IMR-90 (cell line): ENCODE measurements around the gene MRPS18A. TPM values are rescaled to one million over a fixed set of nuclear protein-coding genes. Genes with fewer than 3 reads are reported as not detected.

ENCODE experiments used
- ATAC-seq: fragments of 200-7000 bp; cut with Tn5 transposase; 2 replicates; pipeline ENCODE4 v1.9.1; 2020; ENCODE audit warnings: low read depth, mild to moderate bottlenecking, moderate library complexity
- BruUV-seq: library from RNA; stranded (reverse); fragments of 400-500 nt; replicated peaks from 2 replicates; lab custom pipeline; 2021; lab: Mats Ljungman, UMichigan
- CTCF ChIA-PET: fragments of 300-600 bp; formaldehyde crosslinking; extraction: SDS; loops from one replicate; lab custom pipeline; 2021; ENCODE audit warnings: antibody characterized with exemption; lab: Yijun Ruan, JAX
- POLR2A ChIA-PET: fragments of 300-600 bp; sonication (Branson Sonifier 250); formaldehyde crosslinking; loops from one replicate; lab custom pipeline; 2022; ENCODE audit warnings: antibody characterized with exemption; ENCODE audit not compliant: unreplicated experiment; lab: Charles Lee
- DNase-seq: peaks from one replicate; pipeline ENCODE4 v3.0.0; 2013
- H2AFZ ChIP-seq: replicated peaks from 2 replicates; pipeline ENCODE3; 2013; ENCODE audit warnings: low read length, mild to moderate bottlenecking; ENCODE audit not compliant: poor library complexity
- H2AK5ac ChIP-seq: 2 replicates; pipeline ENCODE4 v1.6.1; 2013; ENCODE audit warnings: low read depth, low read length, inconsistent platforms
- H2AK9ac ChIP-seq: replicated peaks from 2 replicates; pipeline ENCODE3; 2013; ENCODE audit warnings: mild to moderate bottlenecking, low read depth, low read length, moderate library complexity; ENCODE audit not compliant: poor library complexity
- H2BK120ac ChIP-seq: 2 replicates; pipeline ENCODE4 v1.6.1; 2013; ENCODE audit warnings: low read depth, low read length, inconsistent platforms
- H2BK15ac ChIP-seq: 3 replicates; pipeline ENCODE4 v1.6.1; 2013; ENCODE audit warnings: low read depth, low read length, inconsistent platforms
- H2BK20ac ChIP-seq: 2 replicates; pipeline ENCODE4 v1.6.1; 2013; ENCODE audit warnings: low read depth, mild to moderate bottlenecking, inconsistent platforms, low read length, moderate library complexity
- H2BK5ac ChIP-seq: 2 replicates; pipeline ENCODE4 v1.6.1; 2013; ENCODE audit warnings: mild to moderate bottlenecking, low read depth, low read length, inconsistent platforms; ENCODE audit not compliant: poor library complexity, severe bottlenecking
- H3K14ac ChIP-seq: replicated peaks from 2 replicates; pipeline ENCODE4 v1.6.1; 2013; ENCODE audit warnings: low read depth, low read length, inconsistent platforms
- H3K18ac ChIP-seq: 2 replicates; pipeline ENCODE4 v1.6.1; 2013; ENCODE audit warnings: low read depth, low read length, control low read depth
- H3K23ac ChIP-seq: 2 replicates; pipeline ENCODE4 v1.6.1; 2013; ENCODE audit warnings: low read depth, low read length, inconsistent platforms
- H3K27ac ChIP-seq: 2 replicates; pipeline ENCODE4 v1.5.1; 2013; ENCODE audit warnings: mild to moderate bottlenecking, control low read depth, low read length; ENCODE audit not compliant: insufficient read depth
- H3K27me3 ChIP-seq: 2 replicates; pipeline ENCODE4 v1.6.1; 2013; ENCODE audit warnings: low read length; ENCODE audit not compliant: control insufficient read depth, insufficient read depth
- H3K36me3 ChIP-seq: 2 replicates; pipeline ENCODE4 v1.6.1; 2013; ENCODE audit warnings: low read length, mixed read lengths; ENCODE audit not compliant: control insufficient read depth, insufficient read depth
- H3K4ac ChIP-seq: 2 replicates; pipeline ENCODE4 v1.6.1; 2013; ENCODE audit warnings: low read depth, low read length, inconsistent platforms
- H3K4me1 ChIP-seq: 2 replicates; pipeline ENCODE4 v1.6.1; 2013; ENCODE audit warnings: low read length, mixed read lengths; ENCODE audit not compliant: control insufficient read depth, insufficient read depth
- H3K4me2 ChIP-seq: 2 replicates; pipeline ENCODE4 v1.6.1; 2013; ENCODE audit warnings: low read depth, mild to moderate bottlenecking, control low read depth, low read length, moderate library complexity
- H3K4me3 ChIP-seq: 2 replicates; pipeline ENCODE4 v1.5.1; 2013; ENCODE audit warnings: low read depth, mild to moderate bottlenecking, control low read depth, low read length, moderate library complexity; ENCODE audit not compliant: insufficient read depth
- H3K56ac ChIP-seq: 2 replicates; pipeline ENCODE4 v1.6.1; 2013; ENCODE audit warnings: low read length, inconsistent platforms; ENCODE audit not compliant: insufficient read depth; ENCODE audit errors: extremely low read depth
- H3K79me1 ChIP-seq, 2 experiments: 2 replicates each; pipeline ENCODE4 v1.6.1; 2013; ENCODE audit warnings: low read length in 2 of 2, inconsistent platforms in 1 of 2, low read depth in 1 of 2
- H3K9ac ChIP-seq: 2 replicates; pipeline ENCODE4 v1.6.1; 2013; ENCODE audit warnings: low read depth, low read length, control low read depth
- H3K9me1 ChIP-seq: 2 replicates; pipeline ENCODE4 v1.6.1; 2013; ENCODE audit warnings: low read length, inconsistent platforms; ENCODE audit not compliant: insufficient read depth
- H3K9me3 ChIP-seq: 2 replicates; pipeline ENCODE4 v1.6.1; 2013; ENCODE audit warnings: low read length; ENCODE audit not compliant: control insufficient read depth, insufficient read depth
- H4K20me1 ChIP-seq: 2 replicates; pipeline ENCODE4 v1.6.1; 2013; ENCODE audit warnings: low read length, inconsistent platforms; ENCODE audit not compliant: insufficient read depth
- H4K5ac ChIP-seq: 2 replicates; pipeline ENCODE4 v1.6.1; 2013; ENCODE audit warnings: mild to moderate bottlenecking, low read depth, low read length, control low read depth
- H4K8ac ChIP-seq, 2 experiments: 2 replicates each; pipeline ENCODE4 v1.6.1; 2013; ENCODE audit warnings: low read depth in 2 of 2, low read length in 2 of 2, control low read depth in 1 of 2, inconsistent platforms in 1 of 2
- H4K91ac ChIP-seq: 2 replicates; pipeline ENCODE4 v1.6.1; 2013; ENCODE audit warnings: low read depth, low read length, inconsistent platforms; ENCODE audit not compliant: insufficient read depth
- BHLHE40 ChIP-seq: fragments of 150-350 bp; IDR thresholded peaks from 2 replicates; pipeline ENCODE4 v1.6.1; 2016; ENCODE audit warnings: mild to moderate bottlenecking, low read depth, low read length
- CEBPB ChIP-seq: IDR thresholded peaks from 2 replicates; pipeline ENCODE4 v1.6.1; 2012; ENCODE audit warnings: low read depth, low read length, improper control_type of control experiment
- CHD1 ChIP-seq: IDR thresholded peaks from 2 replicates; pipeline ENCODE4 v1.6.1; 2012; ENCODE audit warnings: low read depth, low read length, improper control_type of control experiment
- FOS ChIP-seq: fragments of 150-350 bp; IDR thresholded peaks from 2 replicates; pipeline ENCODE4 v1.6.1; 2016; ENCODE audit warnings: low read depth, low read length
- MAFK ChIP-seq: IDR thresholded peaks from 2 replicates; pipeline ENCODE4 v1.6.1; 2012; ENCODE audit warnings: low read depth, low read length, improper control_type of control experiment
- MXI1 ChIP-seq: IDR thresholded peaks from 2 replicates; pipeline ENCODE4 v1.6.1; 2012; ENCODE audit warnings: low read depth, mild to moderate bottlenecking, low read length, moderate library complexity, borderline replicate concordance
- POLR2A ChIP-seq: IDR thresholded peaks from 2 replicates; pipeline ENCODE4 v1.6.1; 2012; ENCODE audit warnings: mild to moderate bottlenecking, low read depth, low read length
- RAD21 ChIP-seq: IDR thresholded peaks from 2 replicates; pipeline ENCODE4 v1.6.1; 2012; ENCODE audit warnings: low read length, improper control_type of control experiment
- RCOR1 ChIP-seq: IDR thresholded peaks from 2 replicates; pipeline ENCODE4 v1.6.1; 2012; ENCODE audit warnings: mild to moderate bottlenecking, low read length, improper control_type of control experiment; ENCODE audit not compliant: insufficient replicate concordance
- RFX5 ChIP-seq: IDR thresholded peaks from 2 replicates; pipeline ENCODE4 v1.8.0; 2012; ENCODE audit warnings: low read depth, mild to moderate bottlenecking, low read length, moderate library complexity
- SMC3 ChIP-seq: fragments of 150-350 bp; IDR thresholded peaks from 2 replicates; pipeline ENCODE4 v1.6.1; 2016; ENCODE audit warnings: low read depth, mild to moderate bottlenecking, antibody characterized with exemption, low read length, moderate library complexity
- USF2 ChIP-seq: fragments of 150-350 bp; IDR thresholded peaks from 2 replicates; pipeline ENCODE4 v1.6.1; 2017; ENCODE audit warnings: mild to moderate bottlenecking, antibody characterized with exemption, low read length, low read depth
- WGBS, 2 experiments: methylation state at CpG; one replicate each; pipeline versions ENCODE4 v1.1.5 to v1.1.7; 2013; ENCODE audit warnings: missing lambda C conversion rate in 2 of 2; ENCODE audit not compliant: insufficient read length in 1 of 2; ENCODE audit errors: extremely low coverage in 2 of 2; 5-methylcytosine and 5-hydroxymethylcytosine counted together
- dilution Hi-C: fragments of 300-500 bp; cut with HindIII; formaldehyde crosslinking; loops from one replicate; pipeline ENCODE4 v1.14.3; 2018; ENCODE audit warnings: low sequenced_read_pairs; ENCODE audit not compliant: unreplicated experiment
- in situ Hi-C: fragments of 300-500 bp; cut with MboI; formaldehyde crosslinking; loops from 3 replicates; pipeline ENCODE4 v1.14.3; 2019; ENCODE audit warnings: low sequenced_read_pairs, inconsistent platforms, mixed read lengths
- intact Hi-C: fragments of 100-400 bp; cut with micrococcal nuclease; formaldehyde crosslinking; loops from 2 replicates; pipeline ENCODE4 v1.10.0; 2022
- polyA plus RNA-seq, 3 experiments: library from polyadenylated mRNA; depleted of rRNA; stranded (reverse); fragments of >200 nt; gene quantifications; 2 replicates each; pipeline ENCODE4 v1.2.3, GENCODE V29; 2012; ENCODE audit warnings: low replicate concordance in 1 of 3
- total RNA-seq: library from RNA; depleted of rRNA; stranded (reverse); fragments of >200 nt; gene quantifications from 2 replicates; pipeline ENCODE4 v1.2.3, GENCODE V29; 2012
- TF ChIP-seq, protein P1 (sequence below): conservative IDR thresholded peaks from 2 replicates; pipeline ENCODE4 v1.5.1; 2012; ENCODE audit warnings: mild to moderate bottlenecking, low read depth, low read length, improper control_type of control experiment
- TF ChIP-seq, protein P2 (sequence below): fragments of 150-350 bp; IDR thresholded peaks from 2 replicates; pipeline ENCODE4 v1.6.1; 2016; ENCODE audit warnings: low read depth, mild to moderate bottlenecking, low read length, moderate library complexity, borderline replicate concordance

The MRPS18A gene
- total and polyA plus RNA-seq, 2 of the 4 experiments (the other 2 are of a cell fraction), result 47.0 to 56.6 TPM

DNA sequence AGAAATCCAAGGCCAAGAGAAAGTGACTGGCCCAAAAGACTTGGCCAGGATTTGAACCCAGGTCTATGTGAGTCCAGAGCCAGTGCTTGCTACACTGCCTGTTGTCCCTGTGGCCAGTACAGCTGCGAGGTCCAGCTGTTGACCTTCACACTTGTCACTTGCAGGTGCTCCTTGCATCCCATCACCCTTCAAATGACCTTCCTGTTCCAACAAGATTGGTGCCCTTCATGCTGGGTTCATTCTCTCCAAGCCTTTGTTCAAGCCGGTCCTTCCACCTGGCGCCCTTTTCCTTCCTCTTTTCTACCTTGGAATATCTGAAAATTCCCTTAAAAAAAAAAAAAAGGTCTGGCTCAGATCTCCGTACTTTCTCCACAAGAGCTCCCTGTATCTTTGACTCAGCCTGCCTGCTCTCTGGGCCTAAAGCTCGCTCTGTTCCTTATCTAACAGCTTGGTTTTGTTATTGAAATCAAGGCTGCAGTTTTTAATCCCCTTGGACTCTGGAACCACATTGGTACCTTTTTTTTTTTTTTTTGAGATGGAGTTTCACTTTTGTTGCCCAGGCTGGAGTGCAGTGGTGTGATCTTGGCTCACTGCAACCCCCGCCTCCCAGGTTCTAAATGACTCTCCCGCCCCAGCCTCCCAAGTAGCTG, 22.2 kb upstream of the MRPS18A start:
- WGBS, 2 experiments, result 68% methylated on average over 3 of the region's 7 CpGs; no CpG with 5 or more reads in 1 of the 2 experiments
- BruUV-seq, result no TSS peak
- Histone ChIP-seq H3K27me3 (peaks cover 9% of the 10 kb centered on the region), H3K9me3 (no peaks in the 10 kb centered on the region), H4K5ac (peak overlapping the region; percentile 9; the same call in 1 of the 2 replicates), H3K56ac (no peak overlapping the region), H4K8ac (no peak overlapping the region), H4K20me1 (no peaks in the 10 kb centered on the region), H3K4me3 (no peak overlapping the region), H3K79me1 (no peaks in the 10 kb centered on the region), H3K23ac (peak overlapping the region; percentile 14; the same call in 1 of the 2 replicates), H4K91ac (no peak overlapping the region; the same call in 1 of the 2 replicates), H2BK15ac (no peak overlapping the region; the same call in 2 of the 3 replicates), H3K36me3 (no peaks in the 10 kb centered on the region), H2AK5ac (peak overlapping the region; percentile 61; the same call in 1 of the 2 replicates), H3K4me1 (peaks cover 21% of the 10 kb centered on the region), H3K4ac (peak overlapping the region; percentile 44; the same call in 1 of the 2 replicates), H2BK5ac (no peak overlapping the region), H2AK9ac (no peak overlapping the region), H3K9ac (no peak overlapping the region), H3K14ac (0 out of 2 replicates have a peak overlapping the region, but pooled peaks have one; percentile 33), H3K4me2 (peak overlapping the region; percentile 9; the same call in 1 of the 2 replicates), H2AFZ (no peak overlapping the region), H2BK20ac (peak overlapping the region; percentile 8; the same call in 1 of the 2 replicates), H3K27ac (peak overlapping the region; percentile 70; the same call in 1 of the 2 replicates), H2BK120ac (0 out of 2 replicates have a peak overlapping the region, but pooled peaks have one; percentile 5), H3K18ac (peak overlapping the region; percentile 65), H3K9me1 (peaks cover 3% of the 10 kb centered on the region; the same call in 1 of the 2 replicates)
- intact Hi-C loops (no loop called here), dilution Hi-C loops (no loop called here), in situ Hi-C loops (no loop called here)
- ChIA-PET POLR2A (no interaction called here), CTCF (interaction anchor here (0.6 to 1.5 kb wide), 3 partner anchors 10 to 1449 kb away, joined by 3 to 5 read pairs (median 4); no protein-coding TSS in a partner anchor)
- DNase-seq (no peak), ATAC-seq (no peak)
- TF ChIP-seq USF2 (no peak), MAFK (no peak), SMC3 (no peak), RFX5 (no peak), CEBPB (no peak), MXI1 (no peak), FOS (no peak), CHD1 (no peak), BHLHE40 (no peak), POLR2A (no peak), RAD21 (no peak), RCOR1 (no peak)
- TF ChIP-seq, protein P1, sequence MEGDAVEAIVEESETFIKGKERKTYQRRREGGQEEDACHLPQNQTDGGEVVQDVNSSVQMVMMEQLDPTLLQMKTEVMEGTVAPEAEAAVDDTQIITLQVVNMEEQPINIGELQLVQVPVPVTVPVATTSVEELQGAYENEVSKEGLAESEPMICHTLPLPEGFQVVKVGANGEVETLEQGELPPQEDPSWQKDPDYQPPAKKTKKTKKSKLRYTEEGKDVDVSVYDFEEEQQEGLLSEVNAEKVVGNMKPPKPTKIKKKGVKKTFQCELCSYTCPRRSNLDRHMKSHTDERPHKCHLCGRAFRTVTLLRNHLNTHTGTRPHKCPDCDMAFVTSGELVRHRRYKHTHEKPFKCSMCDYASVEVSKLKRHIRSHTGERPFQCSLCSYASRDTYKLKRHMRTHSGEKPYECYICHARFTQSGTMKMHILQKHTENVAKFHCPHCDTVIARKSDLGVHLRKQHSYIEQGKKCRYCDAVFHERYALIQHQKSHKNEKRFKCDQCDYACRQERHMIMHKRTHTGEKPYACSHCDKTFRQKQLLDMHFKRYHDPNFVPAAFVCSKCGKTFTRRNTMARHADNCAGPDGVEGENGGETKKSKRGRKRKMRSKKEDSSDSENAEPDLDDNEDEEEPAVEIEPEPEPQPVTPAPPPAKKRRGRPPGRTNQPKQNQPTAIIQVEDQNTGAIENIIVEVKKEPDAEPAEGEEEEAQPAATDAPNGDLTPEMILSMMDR, result no peak
- TF ChIP-seq, protein P2, sequence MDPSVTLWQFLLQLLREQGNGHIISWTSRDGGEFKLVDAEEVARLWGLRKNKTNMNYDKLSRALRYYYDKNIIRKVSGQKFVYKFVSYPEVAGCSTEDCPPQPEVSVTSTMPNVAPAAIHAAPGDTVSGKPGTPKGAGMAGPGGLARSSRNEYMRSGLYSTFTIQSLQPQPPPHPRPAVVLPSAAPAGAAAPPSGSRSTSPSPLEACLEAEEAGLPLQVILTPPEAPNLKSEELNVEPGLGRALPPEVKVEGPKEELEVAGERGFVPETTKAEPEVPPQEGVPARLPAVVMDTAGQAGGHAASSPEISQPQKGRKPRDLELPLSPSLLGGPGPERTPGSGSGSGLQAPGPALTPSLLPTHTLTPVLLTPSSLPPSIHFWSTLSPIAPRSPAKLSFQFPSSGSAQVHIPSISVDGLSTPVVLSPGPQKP, result no peak
